Right ventricle myocardium inferior (tissue), 1 donor: Measurements from ENCODE around the gene TRHDE. TPM values are rescaled to one million over a fixed set of nuclear protein-coding genes. Genes with fewer than 3 reads are reported as not detected.
"Not testable (repeated sequence)": the region's sequence is repeated elsewhere in the genome, so short reads cannot be mapped to it uniquely, and the experiment has no call there.

Experiments
- ATAC-seq: fragments of 200-7000 bp; cut with Tn5 transposase; one replicate; pipeline ENCODE4 v1.9.1; 2020; ENCODE audit warnings: mild to moderate bottlenecking, moderate library complexity
- DNase-seq: peaks from one replicate; pipeline ENCODE4 v3.0.0; 2021; ENCODE audit errors: missing footprints
- intact Hi-C: fragments of 100-400 bp; cut with DNase I; formaldehyde crosslinking; loops from one replicate; pipeline ENCODE4 v1.11.0; 2022
- total RNA-seq: library from RNA; stranded (reverse); fragmentation: NEBNext Ultra II Directional; extraction: Animal tissue kit (Norgen Biotek cat#: 25700); gene quantifications from one replicate; pipeline ENCODE4 v1.2.1, GENCODE V29; 2021
- donor health status: DM: no; HTN: yes; CAD: no; lungs with severe emphysema.

TRHDE gene
- total RNA-seq, 1 donor from 2014 or later, result 1.3 TPM

DNA sequence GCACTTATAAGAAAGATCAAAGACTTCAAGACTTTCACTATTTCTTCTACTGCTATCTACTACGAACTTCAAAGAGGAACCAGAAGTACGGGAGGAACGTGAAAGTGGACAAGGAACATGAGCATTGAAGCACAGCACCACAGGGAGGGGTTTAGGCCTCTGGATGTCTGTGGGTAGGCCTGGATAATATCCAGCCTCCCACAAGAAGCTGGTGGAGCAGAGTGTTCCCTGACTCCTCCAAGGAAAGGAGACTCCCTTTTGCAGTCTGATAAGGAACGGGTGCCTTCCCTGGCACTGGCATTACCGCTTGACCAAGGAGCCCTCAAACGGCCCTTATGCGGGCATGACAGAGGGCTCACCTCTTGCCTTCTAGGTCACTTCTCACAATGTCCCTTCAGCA lies 388.0 kb downstream of the TRHDE start:
- DNase-seq, ATAC-seq, intact Hi-C loops: not testable (repeated sequence)

DNA sequence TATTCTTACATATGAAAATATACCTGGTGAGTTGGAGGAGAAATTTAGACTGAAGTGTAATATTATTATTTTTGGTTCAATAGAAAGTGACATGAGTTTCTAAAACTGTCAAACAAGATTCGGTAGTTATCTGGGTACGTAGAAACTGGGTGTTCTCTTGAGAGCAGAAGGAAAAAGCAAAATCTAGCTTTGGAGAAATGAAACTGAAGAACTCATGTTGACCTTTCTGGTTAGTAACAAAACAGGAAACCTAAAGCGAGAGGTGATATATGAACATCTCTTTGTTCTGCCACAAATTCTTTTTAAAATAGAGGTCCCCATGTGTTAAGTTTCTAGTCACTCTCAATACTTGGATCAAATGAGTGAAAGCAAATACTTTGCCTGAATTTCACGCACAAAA lies 401.7 kb downstream of the TRHDE start:
- DNase-seq, result no peak
- ATAC-seq, result no peak
- intact Hi-C loops, result no loop called here

DNA sequence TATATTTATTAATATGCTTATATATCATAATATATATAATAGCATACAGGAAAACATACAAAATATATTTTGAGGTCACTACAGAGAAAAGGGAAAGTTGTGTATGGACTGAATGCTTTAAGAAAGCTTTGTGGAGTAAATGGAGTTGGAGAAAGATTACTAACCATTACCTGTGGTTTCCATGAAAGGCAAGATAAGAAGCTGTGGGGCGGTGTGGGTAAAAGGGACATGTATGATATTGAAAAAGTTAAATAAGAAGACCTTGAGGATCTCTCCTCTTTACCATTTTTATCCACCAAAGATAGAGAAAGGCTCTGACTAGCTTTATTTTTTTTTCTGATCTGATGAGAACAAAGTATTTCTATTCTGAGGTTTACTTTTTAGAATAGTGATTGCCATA lies 404.4 kb downstream of the TRHDE start:
- ATAC-seq (no peak), DNase-seq (no peak)
- intact Hi-C loops, result no loop called here

DNA sequence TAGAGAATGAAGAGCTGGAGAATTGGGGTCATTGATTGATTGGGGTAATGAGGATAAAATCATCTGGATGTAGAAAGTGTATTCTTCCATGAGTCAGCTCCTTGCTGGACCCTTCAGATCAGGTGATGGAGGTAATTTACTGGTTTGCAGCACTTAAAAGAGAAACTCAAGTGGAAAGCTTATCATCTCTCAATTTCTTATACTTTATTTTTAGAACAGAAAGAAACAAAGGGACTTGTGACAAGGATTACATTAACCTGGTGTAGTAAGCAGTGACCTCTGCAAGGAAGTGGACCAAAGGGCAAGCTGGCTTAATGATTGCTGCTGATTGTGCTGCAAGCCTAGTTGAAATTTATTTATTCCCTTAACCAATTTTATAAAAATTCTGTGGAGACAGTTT lies 405.0 kb downstream of the TRHDE start:
- intact Hi-C loops, result no loop called here
- ATAC-seq, result no peak
- DNase-seq, result no peak

DNA sequence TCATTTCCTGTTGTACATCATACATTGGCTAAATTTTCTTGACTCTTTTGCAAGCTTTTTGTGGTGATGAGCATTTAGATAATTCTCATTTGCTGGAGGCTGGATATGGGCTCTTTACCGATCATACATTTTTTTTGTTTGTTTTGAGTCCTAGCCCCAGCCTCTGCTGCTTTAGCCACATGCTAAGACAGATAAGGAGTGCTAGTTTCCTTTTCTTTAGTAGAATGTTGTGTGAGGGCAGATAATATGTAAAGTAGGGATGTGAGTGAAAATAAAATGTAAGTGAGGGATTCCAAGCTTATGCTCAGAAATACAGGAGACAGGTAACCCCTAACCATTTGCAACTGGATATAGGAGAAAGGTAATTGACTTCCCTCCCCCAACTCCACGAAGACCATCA lies 405.7 kb downstream of the TRHDE start:
- intact Hi-C loops, result no loop called here

DNA sequence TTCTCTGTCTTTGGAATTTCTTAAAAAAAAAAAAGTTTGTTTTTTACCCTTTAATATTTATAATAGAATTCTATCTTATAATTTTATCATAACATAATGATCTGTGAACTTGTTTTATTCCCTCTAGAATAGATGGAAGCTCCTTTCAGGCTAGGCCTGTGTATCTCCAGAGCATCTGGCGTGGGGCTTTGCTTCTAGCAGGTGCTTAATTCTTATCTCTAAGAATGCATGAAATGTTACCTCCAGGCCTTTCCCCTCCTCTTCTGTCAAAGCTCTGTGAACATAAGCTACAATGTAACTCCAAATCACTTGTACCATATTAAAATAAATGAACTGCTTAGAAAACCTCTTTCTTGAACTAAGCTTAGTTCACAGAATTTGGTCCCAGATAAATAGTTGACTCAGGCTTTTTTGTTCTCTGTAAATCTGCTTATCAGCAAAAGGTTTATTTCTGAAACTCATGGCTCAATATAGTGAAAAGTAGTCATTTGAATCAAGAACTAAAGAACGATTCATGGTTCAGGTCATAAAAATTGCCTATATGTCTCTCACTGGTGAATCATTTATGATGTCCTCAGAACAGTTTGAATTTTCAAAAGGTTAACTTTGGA lies 407.1 kb downstream of the TRHDE start:
- ATAC-seq (no peak), DNase-seq (no peak)
- intact Hi-C loops, result no loop called here

More for the DNA sequence above, 405.7 kb downstream of the TRHDE start:
- no peak for DNase-seq
- no peak for ATAC-seq

DNA sequence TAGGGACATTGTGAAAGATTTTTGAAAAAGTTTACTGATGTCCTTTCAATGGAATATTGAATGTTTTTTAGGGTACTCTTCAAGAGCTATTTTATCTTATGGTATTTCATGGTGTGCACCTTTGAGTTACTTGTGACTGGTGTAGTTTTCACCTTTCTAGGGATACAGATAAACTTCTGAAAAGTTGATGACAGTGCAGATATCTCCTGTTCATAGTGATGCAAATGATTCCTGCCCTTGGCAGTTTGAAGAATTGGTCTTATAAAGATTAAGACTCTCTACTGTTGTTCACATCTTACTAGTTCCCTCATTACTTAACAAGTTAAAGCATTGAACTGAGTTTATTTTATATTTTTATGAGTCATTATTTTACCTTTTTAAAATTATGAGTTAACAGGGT lies 408.9 kb downstream of the TRHDE start:
- intact Hi-C loops, result no loop called here
- no peak for ATAC-seq

DNA sequence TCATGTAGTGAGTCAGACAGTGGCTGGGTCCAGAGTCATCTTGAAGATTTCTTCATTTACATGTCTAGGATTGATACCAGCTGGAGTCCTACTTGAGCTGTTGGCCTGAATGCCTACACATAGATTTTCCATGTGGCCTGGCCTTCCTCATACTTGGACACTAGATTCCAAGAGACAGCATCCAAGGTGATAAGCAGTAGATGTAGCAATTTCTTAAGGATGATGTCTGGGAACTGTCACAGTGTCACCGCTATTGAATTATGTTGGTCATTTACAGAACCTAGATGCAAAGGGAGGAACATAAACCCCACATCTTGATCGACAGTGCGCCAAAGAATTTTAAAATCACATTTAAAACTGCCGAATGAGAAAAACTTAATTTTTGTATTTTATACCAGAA lies 412.3 kb downstream of the TRHDE start:
- DNase-seq, result no peak
- intact Hi-C loops, result no loop called here
- ATAC-seq, result no peak

More for the DNA sequence above, 408.9 kb downstream of the TRHDE start:
- no peak for DNase-seq

DNA sequence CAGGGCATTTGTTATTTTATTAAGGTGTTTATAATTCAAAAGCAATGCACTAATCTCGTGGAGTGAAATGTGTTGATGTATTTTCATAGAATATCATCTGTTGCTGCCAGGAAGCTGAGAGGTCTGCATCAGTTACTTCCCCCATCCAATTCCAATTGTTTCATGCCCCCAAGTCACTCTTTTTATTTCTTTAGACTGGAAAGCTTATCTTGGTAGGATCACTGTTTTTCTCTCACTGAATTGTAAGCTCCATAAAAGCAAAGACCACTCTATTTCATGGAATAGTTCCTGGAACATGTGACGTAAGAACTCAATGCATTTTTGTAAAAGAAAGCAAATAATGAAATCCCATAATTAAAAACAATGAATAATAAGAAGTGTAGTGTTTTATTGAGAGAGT lies 420.2 kb downstream of the TRHDE start:
- ATAC-seq, result no peak
- intact Hi-C loops, result no loop called here
- no peak for DNase-seq

DNA sequence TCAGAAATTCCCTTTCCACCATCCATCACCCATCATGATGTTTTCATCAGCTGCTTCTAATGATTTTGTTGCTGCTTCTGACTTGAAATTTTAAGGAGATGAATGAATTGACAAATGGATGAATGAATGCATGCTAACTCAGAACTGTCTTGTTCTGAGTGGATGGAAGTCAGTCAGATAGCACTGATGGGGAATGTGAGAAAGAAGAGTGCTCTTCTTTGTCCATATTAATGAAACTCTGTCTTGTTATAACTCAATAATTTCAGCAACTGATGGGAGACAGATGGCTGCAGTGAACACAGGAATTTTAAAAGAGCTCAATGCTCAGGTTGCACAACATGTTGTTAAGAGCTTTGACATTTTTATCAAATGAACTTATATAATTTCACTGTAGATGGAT lies 422.0 kb downstream of the TRHDE start:
- ATAC-seq (no peak), DNase-seq (no peak)
- intact Hi-C loops, result no loop called here

DNA sequence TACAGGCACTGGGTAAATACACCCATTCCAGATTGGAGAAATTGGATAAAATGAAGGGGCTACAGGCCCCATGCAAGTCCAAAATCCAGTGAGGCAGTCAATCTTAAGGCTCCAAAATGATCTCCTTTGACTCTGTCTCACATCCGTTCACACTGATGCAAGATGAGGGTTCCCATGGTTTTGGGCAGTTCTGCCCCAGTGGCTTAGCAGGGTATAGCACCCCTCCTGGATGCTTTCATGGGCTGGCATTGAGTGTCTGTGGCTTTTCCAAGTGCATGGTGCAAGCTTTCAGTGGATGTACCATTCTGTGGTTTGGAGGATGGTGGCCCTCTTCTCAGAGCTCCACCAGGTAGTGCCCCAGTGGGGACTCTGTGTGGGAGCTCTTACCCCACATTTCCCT lies 427.2 kb downstream of the TRHDE start:
- DNase-seq (no peak), ATAC-seq (no peak)
- intact Hi-C loops, result no loop called here

DNA sequence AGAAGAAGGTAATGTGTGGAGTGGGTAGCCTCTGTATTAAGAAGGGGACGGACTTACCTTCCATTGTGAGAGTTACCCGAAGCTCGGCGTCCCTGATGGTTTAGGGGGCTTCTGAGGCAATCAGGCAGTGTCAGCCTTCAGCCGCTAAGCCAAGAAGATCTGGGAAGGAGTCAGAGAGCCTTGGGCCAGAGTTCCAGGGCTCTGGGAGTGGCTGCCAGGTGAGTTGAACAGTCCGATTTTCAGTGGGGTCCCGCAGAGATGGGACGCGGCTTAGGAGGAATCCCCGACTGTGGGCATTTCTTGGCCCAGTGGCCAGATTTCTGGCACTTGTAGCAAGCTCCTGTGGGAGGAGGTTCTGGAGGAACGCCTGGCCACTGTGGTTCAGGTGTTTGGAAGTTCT lies 439.9 kb downstream of the TRHDE start:
- intact Hi-C loops, DNase-seq, ATAC-seq: not testable (repeated sequence)

DNA sequence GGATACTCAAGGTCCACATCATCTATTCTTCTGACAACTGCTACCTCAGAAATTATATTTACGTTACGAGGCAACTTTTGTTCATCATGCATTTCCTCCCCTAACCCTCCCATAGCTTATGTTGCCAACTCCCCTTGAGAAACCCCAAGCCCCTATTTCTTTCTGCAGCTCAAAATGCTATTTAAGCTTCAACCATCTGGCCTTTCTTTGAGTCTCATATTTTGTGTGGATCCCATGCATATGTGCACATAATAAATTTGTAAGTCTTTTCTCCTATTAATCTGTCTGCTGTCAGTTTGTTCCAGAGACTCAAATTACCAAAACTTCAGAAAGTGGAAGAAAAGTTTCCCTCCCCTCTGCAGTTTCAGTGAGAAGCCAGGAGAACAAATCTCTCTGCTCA lies 444.1 kb downstream of the TRHDE start:
- intact Hi-C loops, result no loop called here
- DNase-seq (no peak), ATAC-seq (no peak)

DNA sequence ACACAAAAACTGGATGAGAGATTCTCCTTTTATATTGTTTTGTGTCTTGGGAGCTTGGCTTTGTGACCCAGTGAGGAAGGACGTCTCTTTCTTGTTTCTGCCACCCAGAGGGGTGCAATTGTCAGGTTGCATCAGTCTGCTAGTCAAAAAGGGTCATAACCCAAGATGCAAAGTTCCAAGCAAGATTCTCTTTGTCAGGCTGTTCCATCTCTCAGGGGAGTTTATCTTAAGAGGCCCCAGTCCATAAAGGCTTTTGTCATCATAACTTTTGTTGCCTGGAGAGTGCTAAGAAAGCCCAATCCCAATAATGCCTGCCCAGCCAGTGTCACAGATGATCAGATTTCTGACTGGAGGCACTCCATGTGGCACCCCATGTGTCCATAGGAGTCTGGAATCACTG lies 444.9 kb downstream of the TRHDE start:
- ATAC-seq (no peak), DNase-seq (no peak)
- intact Hi-C loops, result no loop called here
